ENCODE measurements around the gene RYR3.

GRCh38 chr15:33279613-33280205 lies 31.1 kb upstream of the RYR3 start:
- no peak for TF ChIP-seq EZH2 (IDR thresholded peaks at IDR 0.05; ENCODE audit: low read length, unreplicated experiment)
- no peak for TF ChIP-seq CTCF (conservative IDR thresholded peaks at IDR 0.05; ENCODE audit: low read depth, low read length)
- TF ChIP-seq EZH2phosphoT487 (IDR thresholded peaks at IDR 0.05; ENCODE audit: borderline replicate concordance, low read length): no peak
